Amniotic stem cell (primary cell): ENCODE data around the gene LYZL4.

ENCODE experiments used
- DNase-seq: peaks from one replicate; lab custom pipeline; 2025; lab: John Stamatoyannopoulos, UW

Gene LYZL4

GRCh38 chr3:42425736-42426407, 15.5 kb upstream of the LYZL4 start:
- DNase-seq = no peak

- no peak for DNase-seq
These were observed 14.5 kb upstream of the LYZL4 start for GRCh38 chr3:42424911-42425310.

- no peak for DNase-seq
These were observed 11.7 kb upstream of the LYZL4 start for GRCh38 chr3:42421818-42422796.

GRCh38 chr3:42419563-42419962, 9.2 kb upstream of the LYZL4 start:
- no peak for DNase-seq

GRCh38 chr3:42412526-42413155, 2.2 kb upstream of the LYZL4 start:
- no peak for DNase-seq

- no peak for DNase-seq
These were observed 1.0 kb upstream of the LYZL4 start for GRCh38 chr3:42411429-42411828.

- DNase-seq = no peak
These were observed 2.3 kb downstream of the LYZL4 start for GRCh38 chr3:42408156-42408555.

- DNase-seq = no peak
These were observed 3.5 kb downstream of the LYZL4 start for GRCh38 chr3:42406727-42407450.

GRCh38 chr3:42405857-42406256, 4.6 kb downstream of the LYZL4 start:
- DNase-seq = no peak

- no peak for DNase-seq
These were observed 6.7 kb downstream of the LYZL4 start for GRCh38 chr3:42403737-42404136.

- no peak for DNase-seq
These were observed 7.9 kb downstream of the LYZL4 start for GRCh38 chr3:42402394-42403096.

GRCh38 chr3:42398080-42398479, 12.3 kb downstream of the LYZL4 start:
- DNase-seq = no peak

GRCh38 chr3:42397644-42398043, 12.8 kb downstream of the LYZL4 start:
- no peak for DNase-seq

GRCh38 chr3:42394579-42395288, 15.7 kb downstream of the LYZL4 start:
- no peak for DNase-seq

- no peak for DNase-seq
These were observed 22.4 kb downstream of the LYZL4 start for GRCh38 chr3:42387802-42388651.

- DNase-seq = no peak
These were observed 28.8 kb downstream of the LYZL4 start for GRCh38 chr3:42381551-42382082.

- no peak for DNase-seq
These were observed 32.7 kb downstream of the LYZL4 start for GRCh38 chr3:42377681-42378080.

GRCh38 chr3:42376344-42376798, 34.0 kb downstream of the LYZL4 start:
- DNase-seq = no peak

- DNase-seq = no peak
These were observed 35.1 kb downstream of the LYZL4 start for GRCh38 chr3:42375121-42375800.
